ENCODE results near the gene SLC17A6.

GRCh38 chr11:22426915-22427314 is 88.7 kb downstream of the SLC17A6 start:
- no peak for TF ChIP-seq EZH2 (IDR thresholded peaks at IDR 0.05; ENCODE audit: borderline replicate concordance, low read depth, low read length, poor library complexity, severe bottlenecking)
- peak; percentile 41; the same call in 1 of the 2 replicates for TF ChIP-seq CTCF (conservative IDR thresholded peaks at IDR 0.05; ENCODE audit: low read depth, low read length)
